PFSK-1 (cell line): ENCODE measurements around the gene MBNL3.

Source experiments
- FOXP2 ChIP-seq: optimal IDR thresholded peaks from 2 replicates; pipeline ENCODE3; 2011; ENCODE audit warnings: borderline replicate concordance, control low read depth, inconsistent platforms; ENCODE audit not compliant: insufficient read depth; ENCODE audit errors: extremely low read length, extremely low read depth
- POLR2AphosphoS5 ChIP-seq: IDR thresholded peaks from 2 replicates; pipeline ENCODE4 v1.6.1; 2012; ENCODE audit warnings: low read depth, mild to moderate bottlenecking, control low read depth, low read length, moderate library complexity
- SIN3A ChIP-seq: IDR thresholded peaks from 2 replicates; pipeline ENCODE4 v1.6.1; 2012; ENCODE audit warnings: mild to moderate bottlenecking, low read length, moderate library complexity, borderline replicate concordance; ENCODE audit not compliant: insufficient read depth
- TAF1 ChIP-seq: IDR thresholded peaks from 2 replicates; pipeline ENCODE4 v1.6.1; 2012; ENCODE audit warnings: low read length, control low read depth, borderline replicate concordance; ENCODE audit not compliant: insufficient read depth
- TF ChIP-seq, protein P1 (sequence below), 2 experiments: IDR thresholded peaks; 2 replicates each; pipeline versions ENCODE4 v1.6.1 to v1.8.0; 2011 to 2012; ENCODE audit warnings: low read depth in 2 of 2, low read length in 2 of 2, control low read depth in 1 of 2, inconsistent platforms in 1 of 2, mild to moderate bottlenecking in 1 of 2, moderate library complexity in 1 of 2; ENCODE audit not compliant: insufficient read depth in 1 of 2

Gene MBNL3

DNA sequence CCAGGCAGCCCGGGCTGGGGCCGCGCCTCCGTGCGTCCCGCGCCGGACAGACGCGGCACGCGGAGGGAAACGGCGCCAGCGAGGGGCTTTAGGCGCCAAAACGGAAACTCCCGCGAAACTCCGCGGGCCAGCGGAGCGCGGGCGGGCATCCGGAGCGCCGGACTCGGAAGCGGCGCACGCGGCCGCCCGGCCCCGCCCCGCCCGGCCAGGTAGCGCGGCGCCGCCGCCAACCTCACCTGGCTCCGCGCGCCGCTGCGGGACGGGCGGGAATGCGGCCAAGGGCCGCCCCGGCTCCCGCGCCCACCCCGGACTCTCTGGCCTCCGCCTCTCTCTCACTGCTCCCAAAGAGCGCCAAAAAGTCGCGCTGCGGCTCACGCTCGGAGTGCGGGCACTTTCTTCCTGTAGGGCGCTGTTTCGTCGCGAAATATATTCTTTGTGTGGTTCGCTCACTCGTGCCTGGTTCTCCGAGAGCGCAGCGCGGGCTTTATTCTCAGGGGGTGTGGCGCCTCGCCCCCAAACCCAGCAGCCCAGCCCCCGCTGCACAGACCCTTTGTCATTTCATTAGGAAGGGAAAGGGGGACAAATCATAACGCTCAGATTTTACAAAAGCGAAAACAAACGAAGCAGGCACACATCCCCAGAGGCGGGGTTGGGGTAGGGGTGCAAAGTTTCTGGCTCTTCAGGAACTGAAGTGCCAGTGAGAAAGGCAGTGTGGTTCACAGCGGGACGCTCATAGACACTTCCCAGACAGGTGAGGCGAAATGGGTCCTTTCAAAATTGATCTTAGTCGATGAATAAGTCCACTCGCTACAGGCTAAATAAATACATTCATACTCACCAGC, 961 bp upstream of the MBNL3 start:
- TF ChIP-seq FOXP2 = no peak

GRCh38 chrX:132488180-132488705, 595 bp downstream of the MBNL3 start:
- TF ChIP-seq FOXP2 (no peak), SIN3A (no peak), TAF1 (no peak), POLR2AphosphoS5 (no peak)
- TF ChIP-seq, protein P1, sequence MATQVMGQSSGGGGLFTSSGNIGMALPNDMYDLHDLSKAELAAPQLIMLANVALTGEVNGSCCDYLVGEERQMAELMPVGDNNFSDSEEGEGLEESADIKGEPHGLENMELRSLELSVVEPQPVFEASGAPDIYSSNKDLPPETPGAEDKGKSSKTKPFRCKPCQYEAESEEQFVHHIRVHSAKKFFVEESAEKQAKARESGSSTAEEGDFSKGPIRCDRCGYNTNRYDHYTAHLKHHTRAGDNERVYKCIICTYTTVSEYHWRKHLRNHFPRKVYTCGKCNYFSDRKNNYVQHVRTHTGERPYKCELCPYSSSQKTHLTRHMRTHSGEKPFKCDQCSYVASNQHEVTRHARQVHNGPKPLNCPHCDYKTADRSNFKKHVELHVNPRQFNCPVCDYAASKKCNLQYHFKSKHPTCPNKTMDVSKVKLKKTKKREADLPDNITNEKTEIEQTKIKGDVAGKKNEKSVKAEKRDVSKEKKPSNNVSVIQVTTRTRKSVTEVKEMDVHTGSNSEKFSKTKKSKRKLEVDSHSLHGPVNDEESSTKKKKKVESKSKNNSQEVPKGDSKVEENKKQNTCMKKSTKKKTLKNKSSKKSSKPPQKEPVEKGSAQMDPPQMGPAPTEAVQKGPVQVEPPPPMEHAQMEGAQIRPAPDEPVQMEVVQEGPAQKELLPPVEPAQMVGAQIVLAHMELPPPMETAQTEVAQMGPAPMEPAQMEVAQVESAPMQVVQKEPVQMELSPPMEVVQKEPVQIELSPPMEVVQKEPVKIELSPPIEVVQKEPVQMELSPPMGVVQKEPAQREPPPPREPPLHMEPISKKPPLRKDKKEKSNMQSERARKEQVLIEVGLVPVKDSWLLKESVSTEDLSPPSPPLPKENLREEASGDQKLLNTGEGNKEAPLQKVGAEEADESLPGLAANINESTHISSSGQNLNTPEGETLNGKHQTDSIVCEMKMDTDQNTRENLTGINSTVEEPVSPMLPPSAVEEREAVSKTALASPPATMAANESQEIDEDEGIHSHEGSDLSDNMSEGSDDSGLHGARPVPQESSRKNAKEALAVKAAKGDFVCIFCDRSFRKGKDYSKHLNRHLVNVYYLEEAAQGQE (IDR thresholded peaks at IDR 0.05; ENCODE audit: insufficient read depth in 1 of 2, low read depth in 2 of 2, low read length in 2 of 2) = no peak

GRCh38 chrX:132486599-132487178, 2.1 kb downstream of the MBNL3 start:
- TF ChIP-seq, protein P1 (IDR thresholded peaks at IDR 0.05; ENCODE audit: insufficient read depth in 1 of 2, low read depth in 2 of 2, low read length in 2 of 2) = no peak
- TF ChIP-seq POLR2AphosphoS5 (no peak), SIN3A (no peak), TAF1 (no peak), FOXP2 (no peak)

- TF ChIP-seq POLR2AphosphoS5 = no peak
- TF ChIP-seq SIN3A = no peak
- TF ChIP-seq, protein P1 (IDR thresholded peaks at IDR 0.05; ENCODE audit: insufficient read depth in 1 of 2, low read depth in 2 of 2, low read length in 2 of 2) = no peak
- TF ChIP-seq TAF1 = no peak
- TF ChIP-seq FOXP2 = no peak
Measured at GRCh38 chrX:132483951-132484350, 4.9 kb downstream of the MBNL3 start.

- TF ChIP-seq POLR2AphosphoS5 (no peak), FOXP2 (no peak), TAF1 (no peak), SIN3A (no peak)
- TF ChIP-seq, protein P1 (IDR thresholded peaks at IDR 0.05; ENCODE audit: insufficient read depth in 1 of 2, low read depth in 2 of 2, low read length in 2 of 2) = no peak
Measured at GRCh38 chrX:132483488-132483887, 5.3 kb downstream of the MBNL3 start.
